ENCODE measurements around the gene THUMPD1.
"Not testable (repeated sequence)": the region's sequence is repeated elsewhere in the genome, so short reads cannot be mapped to it uniquely, and the experiment has no call there.

Gene THUMPD1, protein sequence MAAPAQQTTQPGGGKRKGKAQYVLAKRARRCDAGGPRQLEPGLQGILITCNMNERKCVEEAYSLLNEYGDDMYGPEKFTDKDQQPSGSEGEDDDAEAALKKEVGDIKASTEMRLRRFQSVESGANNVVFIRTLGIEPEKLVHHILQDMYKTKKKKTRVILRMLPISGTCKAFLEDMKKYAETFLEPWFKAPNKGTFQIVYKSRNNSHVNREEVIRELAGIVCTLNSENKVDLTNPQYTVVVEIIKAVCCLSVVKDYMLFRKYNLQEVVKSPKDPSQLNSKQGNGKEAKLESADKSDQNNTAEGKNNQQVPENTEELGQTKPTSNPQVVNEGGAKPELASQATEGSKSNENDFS

GRCh38 chr16:20741554-20742285, at the start of gene THUMPD1:
Gene THUMPD1, minus strand, starts transcription at chr16:20741818. Its CDS starts 79 bp downstream, at chr16:20741739.
- DNase-seq (ENCODE audit: low read depth in 1 of 2, low spot score in 1 of 2) = peak; percentile 95 to 98

- DNase-seq (ENCODE audit: low read depth in 1 of 2, low spot score in 1 of 2) = no peak
Observed at GRCh38 chr16:20789130-20789529, 47.5 kb upstream of the THUMPD1 start.

- no peak for DNase-seq (ENCODE audit: low read depth in 1 of 2, low spot score in 1 of 2)
Observed at GRCh38 chr16:20784204-20784603, 42.6 kb upstream of the THUMPD1 start.

DNA sequence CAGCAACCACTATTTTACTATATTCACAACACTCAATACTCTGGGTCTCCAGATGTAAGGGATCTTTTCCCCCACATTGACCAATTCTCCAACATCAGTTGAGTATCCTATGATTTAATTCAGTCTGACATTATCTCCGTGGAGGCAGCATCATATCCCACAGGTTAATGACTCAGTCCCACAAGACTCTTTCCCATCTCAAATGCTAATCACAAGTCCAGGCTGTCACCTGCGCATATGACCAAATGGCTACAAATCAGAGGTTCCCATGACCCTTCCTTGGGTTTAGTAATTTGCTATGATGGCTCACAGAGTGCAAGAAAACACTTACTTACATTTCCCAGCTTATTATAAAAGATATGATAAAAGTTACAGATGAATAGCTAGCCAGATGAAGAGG, 40.9 kb upstream of the THUMPD1 start:
- no peak for DNase-seq (ENCODE audit: low read depth in 1 of 2, low spot score in 1 of 2)

DNA sequence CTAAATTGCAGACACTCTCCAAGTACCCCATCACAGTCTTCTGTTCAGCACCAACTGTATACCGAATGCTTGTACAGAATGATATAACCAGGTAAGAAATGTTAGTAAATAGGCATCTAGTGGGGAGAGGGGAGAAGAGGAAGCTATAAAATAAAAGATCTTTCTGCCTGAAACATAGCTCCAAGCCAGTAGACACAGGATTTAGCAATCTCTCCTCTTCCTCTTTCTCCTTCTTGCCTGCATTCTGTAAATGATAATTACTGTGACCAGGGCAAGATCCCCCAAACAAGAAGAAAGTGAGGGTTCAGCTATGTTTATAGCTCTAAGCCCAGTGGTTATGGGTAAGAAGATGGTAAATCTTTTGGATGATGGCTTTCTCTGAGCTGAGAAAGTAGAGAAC, 40.1 kb upstream of the THUMPD1 start:
- no peak for DNase-seq (ENCODE audit: low read depth in 1 of 2, low spot score in 1 of 2)

DNA sequence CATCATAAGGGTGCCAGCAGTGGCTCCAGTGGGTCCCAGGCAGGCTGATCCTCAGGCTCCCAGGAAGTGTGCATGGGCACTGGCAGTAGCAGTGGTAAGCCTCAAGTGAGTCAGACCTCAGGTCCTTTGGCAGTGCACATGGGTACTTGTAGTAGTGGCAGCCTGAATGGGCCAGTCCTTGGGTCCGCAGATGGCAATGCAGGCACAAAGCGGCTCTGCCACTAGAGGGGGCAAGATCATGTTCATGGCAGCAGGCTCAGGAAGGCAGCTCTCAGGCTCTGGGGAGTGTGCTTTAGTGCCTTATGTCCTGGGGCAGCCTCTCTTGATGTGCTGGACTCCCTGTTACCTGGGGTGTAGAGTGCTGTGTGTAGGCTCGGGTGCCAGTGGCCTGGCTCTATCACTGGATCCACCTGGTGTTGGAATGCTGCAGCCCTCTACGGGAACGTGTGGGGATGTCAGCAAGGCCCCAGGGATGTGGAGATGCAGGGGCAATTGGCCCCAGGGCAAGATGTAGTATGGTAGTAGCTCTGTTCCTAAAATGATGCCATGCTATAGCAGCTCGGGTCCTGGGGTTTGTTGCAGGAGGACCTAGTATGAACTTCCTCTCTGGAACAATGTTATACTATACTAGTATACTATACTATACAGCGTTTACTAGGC, 33.2 kb upstream of the THUMPD1 start:
- DNase-seq (ENCODE audit: low read depth in 1 of 2, low spot score in 1 of 2) = peak; percentile 2 to 26

DNA sequence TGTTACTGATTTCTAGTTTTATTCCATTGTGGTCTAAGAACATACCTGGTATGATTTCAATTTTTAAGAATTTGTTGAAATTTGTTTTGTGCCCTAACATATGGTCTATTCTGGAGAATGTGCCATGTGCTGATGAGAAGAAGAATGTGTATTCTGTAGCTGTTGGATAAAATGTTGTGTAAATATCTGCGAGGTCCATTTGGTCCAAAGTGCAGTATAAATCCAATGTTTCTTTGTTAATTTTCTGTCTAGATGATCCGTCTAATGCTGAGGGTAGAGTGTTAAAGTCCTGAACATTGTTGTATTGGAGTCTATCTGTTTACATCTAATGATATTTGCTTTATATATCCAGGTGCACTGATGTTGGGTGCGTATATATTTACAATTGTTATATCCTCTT, 32.1 kb upstream of the THUMPD1 start:
- no peak for DNase-seq (ENCODE audit: low read depth in 1 of 2, low spot score in 1 of 2)

DNA sequence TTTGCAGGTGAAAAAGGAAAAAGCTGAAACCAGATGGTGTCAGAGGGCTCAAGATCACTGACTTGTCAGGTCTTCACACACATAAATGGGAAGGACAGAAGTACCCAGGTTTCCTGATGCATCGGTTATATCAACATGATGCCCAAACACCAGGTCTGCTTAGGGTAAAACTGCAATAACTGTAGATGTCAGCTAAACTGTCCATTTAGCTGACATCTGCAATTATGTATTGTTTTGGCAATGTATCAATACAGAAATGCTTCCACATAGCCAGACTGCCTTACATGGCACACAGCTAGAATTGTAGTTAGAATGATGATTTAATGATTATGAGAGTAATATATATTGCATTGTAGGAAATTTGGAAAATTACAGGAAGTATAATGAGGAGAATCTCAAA, 27.2 kb upstream of the THUMPD1 start:
- no peak for DNase-seq (ENCODE audit: low read depth in 1 of 2, low spot score in 1 of 2)

- DNase-seq (ENCODE audit: low read depth in 1 of 2, low spot score in 1 of 2) = no peak
Observed at GRCh38 chr16:20768121-20768520, 26.5 kb upstream of the THUMPD1 start.

GRCh38 chr16:20767577-20767976, 26.0 kb upstream of the THUMPD1 start:
- no peak for DNase-seq (ENCODE audit: low read depth in 1 of 2, low spot score in 1 of 2)

DNA sequence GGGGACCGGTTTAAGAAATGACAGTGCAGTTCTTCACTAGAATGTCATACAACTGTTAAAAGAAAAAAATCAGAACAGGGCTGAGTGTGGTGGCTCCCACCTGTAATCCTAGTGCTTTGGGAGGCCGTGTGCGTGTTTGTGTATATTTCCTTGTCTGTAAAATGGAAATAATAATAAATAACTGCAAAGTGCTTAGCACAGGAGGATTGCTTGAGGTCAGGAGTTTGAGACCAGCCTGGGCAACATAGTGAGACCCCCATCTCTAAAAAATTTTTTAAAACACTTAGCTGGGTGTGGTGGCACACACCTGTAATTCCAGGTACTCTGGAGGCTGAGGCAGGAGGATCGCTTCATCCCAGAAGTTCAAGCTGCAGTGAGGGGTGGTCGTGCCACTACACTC, 24.7 kb upstream of the THUMPD1 start:
- DNase-seq (ENCODE audit: low read depth in 1 of 2, low spot score in 1 of 2) = no peak

GRCh38 chr16:20765732-20766131, 24.1 kb upstream of the THUMPD1 start:
- no peak for DNase-seq (ENCODE audit: low read depth in 1 of 2, low spot score in 1 of 2)

GRCh38 chr16:20764448-20764847, 22.8 kb upstream of the THUMPD1 start:
- not testable (repeated sequence) for DNase-seq (ENCODE audit: low read depth in 1 of 2, low spot score in 1 of 2)

- peak; percentile 12 to 33 for DNase-seq (ENCODE audit: low read depth in 1 of 2, low spot score in 1 of 2)
Observed at GRCh38 chr16:20763461-20764232, 22.0 kb upstream of the THUMPD1 start, which contains the start of gene ACSM3. Gene ACSM3, plus strand, starts transcription at chr16:20764014. Its CDS starts 6,021 bp downstream, at chr16:20770035.

DNA sequence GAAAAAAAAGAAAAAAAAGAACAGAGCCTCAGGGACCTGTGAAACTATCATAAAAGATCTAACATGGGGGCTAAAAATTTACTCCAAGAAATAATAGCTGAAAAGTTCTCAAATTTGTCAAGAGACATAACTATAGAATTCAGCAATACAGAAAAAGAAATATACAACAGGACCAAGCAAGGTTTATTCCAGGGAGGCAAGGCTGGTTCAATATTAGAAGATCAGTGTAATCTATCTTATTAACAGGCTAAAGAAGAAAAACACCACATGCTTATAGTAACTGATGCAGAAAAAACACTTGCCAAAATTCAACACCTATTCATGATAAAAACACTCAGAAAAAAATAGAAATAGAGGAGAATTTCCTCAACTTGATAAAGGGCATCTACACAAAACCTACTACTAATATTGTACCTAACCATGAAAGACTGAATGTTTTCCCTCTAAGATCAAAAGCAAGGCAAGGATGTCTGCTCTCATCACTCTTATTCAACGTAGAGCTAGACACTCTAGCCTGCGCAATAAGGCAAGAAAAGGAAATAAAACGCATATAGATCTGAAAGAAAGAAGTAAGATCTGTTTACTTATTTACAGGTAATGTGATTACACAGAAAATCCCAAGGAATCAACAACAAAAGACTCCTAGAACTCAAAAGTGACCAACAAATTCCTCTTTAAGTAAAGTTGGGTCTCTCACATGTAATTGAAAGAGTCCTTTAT, 20.9 kb upstream of the THUMPD1 start:
- DNase-seq (ENCODE audit: low read depth in 1 of 2, low spot score in 1 of 2) = no peak

DNA sequence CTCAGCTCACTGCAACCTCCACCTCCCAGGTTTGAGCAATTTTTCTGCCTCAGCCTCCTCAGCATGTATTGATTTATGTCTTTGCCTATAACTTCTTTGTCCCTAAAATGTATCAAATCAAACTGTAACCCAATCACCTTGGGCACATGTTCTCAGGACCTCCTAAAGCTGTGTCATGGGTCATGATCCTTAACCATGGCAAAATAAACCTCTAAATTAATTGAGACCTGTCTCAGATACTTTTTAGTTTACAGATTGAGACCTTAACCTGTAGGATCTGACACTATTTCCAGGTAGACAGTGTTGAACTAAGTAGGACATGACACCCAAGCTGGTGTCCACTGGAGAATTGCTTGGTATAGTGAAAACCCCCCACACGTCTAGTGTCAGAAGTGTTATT, 19.6 kb upstream of the THUMPD1 start:
- DNase-seq (ENCODE audit: low read depth in 1 of 2, low spot score in 1 of 2) = no peak

- no peak for DNase-seq (ENCODE audit: low read depth in 1 of 2, low spot score in 1 of 2)
Observed at GRCh38 chr16:20760346-20760745, 18.7 kb upstream of the THUMPD1 start.

GRCh38 chr16:20755799-20756198, 14.2 kb upstream of the THUMPD1 start:
- not testable (repeated sequence) for DNase-seq (ENCODE audit: low read depth in 1 of 2, low spot score in 1 of 2)

- no peak for DNase-seq (ENCODE audit: low read depth in 1 of 2, low spot score in 1 of 2)
Observed at GRCh38 chr16:20755238-20755637, 13.6 kb upstream of the THUMPD1 start.

DNA sequence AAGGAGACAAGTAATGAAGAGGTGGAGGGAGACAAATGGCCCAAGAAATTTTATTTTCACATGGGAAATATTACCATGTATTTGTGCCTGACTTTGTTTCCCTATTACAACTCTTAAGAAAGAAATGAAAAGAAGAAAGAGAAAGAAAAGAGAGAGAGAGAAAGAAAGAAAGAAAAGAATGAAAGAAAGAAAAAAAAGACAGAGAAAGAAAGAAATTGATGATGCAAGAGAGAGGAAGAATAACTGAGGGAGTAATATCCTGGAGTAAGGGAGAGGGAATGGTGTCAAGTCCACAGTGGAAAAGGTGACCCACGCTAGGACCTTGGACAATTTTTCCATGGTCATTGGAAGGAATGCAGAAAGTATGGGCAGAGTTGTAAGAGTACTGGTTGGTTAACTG, 12.1 kb upstream of the THUMPD1 start:
- no peak for DNase-seq (ENCODE audit: low read depth in 1 of 2, low spot score in 1 of 2)
